ENCODE measurements around the gene DISC1.

Gene DISC1

DNA sequence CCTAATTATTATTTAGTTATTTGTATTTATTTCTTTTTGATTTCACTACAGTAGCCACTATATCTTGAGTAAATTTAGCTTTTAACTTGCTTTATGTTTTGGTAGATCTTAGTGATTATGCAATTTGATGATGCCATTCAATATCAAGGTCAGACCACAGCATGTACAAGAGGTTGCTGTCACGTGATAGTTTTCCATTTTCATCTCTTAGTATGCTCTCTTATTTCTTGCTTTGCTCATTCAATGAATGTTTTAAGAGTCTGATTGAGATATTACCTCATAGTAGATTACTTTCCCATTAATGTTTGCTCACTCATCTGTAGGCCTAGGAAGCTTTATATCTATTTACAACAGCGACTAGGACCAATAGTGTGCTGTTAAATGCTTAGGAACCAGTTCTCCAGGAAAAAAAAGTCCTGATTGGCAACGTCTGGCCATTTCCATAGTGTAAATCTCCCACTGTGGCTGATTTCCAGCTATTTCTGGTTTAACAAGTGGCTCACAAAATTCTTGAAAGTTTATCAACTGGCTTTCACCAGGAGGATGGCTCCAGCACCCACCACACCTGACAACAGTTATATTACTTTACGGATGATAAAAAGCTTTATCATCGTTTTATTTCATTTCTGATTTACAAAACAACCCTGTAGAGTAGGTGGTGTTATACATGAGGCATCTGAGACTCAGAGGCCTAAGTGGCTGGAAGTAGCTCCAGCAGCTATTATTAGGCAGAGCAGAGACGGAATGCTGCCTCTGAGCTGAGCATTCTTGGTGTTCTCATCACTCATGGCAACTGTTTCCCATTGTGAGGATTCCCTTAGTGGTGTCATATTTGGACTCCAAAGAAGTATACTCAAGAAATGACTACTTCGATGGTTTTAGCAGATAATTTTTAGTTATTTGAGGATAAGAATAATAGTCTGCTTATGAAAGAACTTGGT, 235.2 kb downstream of the DISC1 start:
- peak; percentile 5 to 26 (median 25) for DNase-seq

DNA sequence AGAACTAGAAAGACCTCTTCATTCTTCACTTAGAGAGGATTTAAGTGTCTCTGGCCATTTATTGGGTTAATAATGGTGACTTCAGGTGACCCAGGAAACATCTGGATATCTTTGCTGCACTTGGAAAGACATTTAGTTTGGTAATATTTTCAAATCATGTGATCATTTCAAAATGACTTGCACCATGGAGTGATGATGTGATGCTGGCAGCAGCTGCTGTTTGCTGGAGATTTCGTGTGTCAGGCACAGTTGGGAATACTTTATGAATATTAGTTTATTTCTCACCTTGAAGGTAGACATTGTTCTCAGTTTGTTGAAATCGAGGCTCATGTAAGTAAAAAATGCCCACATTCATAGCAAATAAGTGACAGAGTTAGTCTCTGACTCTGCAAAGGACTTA, 236.0 kb downstream of the DISC1 start:
- peak in 1 of 3 donors; percentile 6 for DNase-seq

DNA sequence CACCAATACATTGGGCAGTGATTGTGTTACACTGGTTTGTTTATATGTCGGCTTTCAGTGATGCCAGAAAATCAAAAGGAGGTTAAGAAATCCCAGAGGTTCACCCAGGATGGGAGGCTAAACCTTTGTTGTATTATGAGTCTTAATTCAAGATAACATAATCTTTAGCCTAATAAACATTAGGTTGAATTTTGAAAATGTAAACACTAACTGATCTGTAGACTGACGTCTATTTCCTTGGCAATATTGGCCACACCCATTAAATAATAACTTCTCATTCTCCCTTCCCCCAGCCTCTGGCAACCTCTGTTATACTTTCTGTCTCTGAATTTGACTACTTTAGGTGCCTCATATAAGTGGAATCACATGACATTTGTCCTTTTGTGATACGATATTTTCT, 238.7 kb downstream of the DISC1 start:
- no peak for DNase-seq

DNA sequence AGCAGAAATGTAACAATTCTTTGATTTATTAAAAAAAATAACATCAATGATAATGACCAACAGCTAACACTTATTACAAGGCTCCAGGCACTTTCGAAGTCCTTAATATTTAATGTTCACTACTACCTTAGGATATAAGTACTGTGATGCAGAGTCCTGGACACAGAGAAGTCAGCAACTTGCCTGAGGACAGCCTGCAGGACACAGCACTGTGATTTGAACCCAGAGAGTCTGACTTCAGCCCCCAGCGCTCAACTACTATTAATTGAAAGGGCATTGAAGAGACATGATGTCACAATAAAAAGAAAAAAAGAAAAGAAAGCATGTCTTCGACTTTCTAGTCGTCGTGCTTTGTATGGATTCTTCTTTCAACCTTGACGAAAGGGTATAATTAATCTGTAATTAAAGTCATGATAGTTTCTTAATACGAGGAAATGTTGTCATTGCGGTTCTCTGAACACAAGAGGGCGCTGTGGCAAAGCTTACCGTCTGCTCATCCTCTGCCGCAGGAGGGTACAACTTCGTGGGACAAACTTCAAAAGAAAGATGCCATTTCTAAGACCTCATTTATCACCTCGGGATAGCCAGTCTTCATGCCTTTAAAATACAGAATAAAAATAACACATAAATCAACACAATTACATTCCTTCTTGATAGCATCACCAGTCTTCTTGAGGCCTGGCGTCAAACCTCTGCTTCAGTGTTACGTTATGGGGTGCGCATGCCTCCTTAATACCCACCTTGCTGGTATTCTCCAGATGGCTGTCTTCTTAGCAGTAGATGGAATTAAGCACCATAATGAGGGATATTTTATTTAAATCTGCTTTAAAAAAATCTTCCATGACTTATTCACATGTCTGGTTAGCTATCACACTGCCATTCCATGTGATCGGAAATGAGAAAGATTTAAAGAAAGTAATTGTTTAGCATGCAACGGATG, 240.1 kb downstream of the DISC1 start:
- peak; percentile 67 to 78 (median 74) for DNase-seq

DNA sequence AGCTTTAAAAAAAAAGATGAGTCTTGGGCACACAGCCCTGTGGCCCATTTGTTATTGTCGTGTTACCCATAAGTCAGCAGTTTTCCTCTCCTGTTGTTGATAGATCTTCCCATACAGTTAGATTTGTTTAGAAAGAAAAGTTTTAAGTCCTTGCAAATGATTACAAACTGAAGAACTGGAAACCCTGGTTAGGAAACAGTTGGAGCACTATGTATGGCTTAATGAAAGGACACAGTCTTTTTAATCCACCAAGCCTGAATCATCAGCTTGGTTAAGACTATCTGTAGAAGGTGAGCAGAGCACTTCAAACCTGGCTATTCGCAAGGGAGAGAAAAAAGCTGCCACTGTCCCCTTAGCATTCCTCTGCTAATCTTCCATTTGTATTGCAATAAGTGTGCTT, 241.0 kb downstream of the DISC1 start:
- no peak for DNase-seq

DNA sequence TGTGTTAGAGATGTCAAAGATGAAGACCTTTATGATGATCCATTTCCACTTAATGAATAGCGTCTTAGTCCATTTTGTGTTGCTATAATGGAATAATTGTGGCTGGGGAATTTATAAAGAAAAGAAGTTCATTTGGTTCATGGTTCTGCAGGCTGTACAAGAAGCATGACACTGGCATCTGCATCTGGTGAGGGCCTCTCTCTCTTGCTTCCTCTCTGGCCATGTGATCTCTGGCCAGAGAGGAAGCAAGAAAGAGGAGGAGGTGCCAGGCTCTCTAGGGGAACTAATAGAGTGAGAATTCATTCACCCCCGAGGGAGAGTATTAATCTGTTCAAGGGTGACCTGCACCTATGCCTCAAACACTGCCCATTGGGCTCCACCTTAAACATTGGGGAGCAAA, 242.8 kb downstream of the DISC1 start:
- DNase-seq, result peak; percentile 56 to 65 (median 63)

DNA sequence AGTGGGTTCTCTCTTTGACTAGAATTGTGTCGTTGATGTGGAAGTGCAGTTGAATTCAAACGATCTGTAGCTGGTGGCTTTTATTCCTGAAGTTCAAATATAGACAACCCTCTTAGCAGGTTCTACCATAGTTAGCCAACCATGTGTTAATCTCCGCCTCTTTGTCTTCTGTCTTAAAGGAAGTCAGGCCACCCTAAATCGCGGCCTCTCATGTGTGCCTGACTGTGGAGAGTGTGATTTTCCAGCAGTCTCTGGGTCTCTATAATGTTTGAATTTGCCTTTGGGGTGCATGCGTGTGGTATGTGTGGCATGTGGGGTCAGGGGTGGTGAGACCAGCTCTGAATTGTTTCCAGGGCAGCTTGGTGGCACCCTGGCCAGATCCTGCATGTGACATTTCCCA, 244.9 kb downstream of the DISC1 start:
- DNase-seq, result no peak

DNA sequence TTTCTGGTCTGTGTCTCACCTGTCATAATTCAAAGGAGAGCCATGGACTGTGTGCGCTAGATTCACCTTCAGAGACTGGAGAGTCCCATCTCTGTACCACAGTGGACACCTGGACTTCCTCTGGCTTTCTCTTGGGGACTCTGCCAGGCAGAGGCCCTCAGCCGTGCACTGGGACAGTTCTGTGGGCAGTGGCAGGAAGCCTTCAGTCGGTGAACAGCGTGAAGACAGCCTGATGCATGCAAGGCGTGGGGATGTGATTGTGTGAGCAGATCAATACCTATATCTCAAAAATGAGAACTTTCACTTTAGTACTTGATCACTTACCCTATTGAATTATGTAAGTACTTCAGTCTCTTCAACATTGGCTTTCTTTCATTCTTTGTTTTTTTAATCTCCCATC, 245.3 kb downstream of the DISC1 start:
- DNase-seq, result no peak

DNA sequence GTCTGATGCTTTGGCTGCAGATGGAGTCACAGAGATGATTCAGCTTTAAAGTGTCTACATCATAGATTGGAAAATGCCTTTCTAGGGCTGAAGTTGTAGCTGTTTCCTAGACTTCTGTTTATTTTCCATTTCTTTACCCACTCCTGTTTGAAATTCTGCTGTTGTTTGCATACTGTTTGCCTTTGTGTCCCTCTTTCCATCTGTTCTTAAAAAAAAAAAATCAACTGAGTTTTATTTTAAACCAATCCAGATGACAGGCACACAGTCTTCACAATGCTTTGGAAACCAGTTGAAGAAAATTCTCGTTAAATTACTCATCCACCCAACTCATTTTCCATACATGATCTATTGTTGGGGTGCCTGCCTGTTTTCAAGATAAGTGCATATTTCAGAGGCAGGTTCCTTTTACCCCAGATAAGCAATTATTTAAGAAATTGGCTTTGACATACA, 245.9 kb downstream of the DISC1 start:
- DNase-seq, result no peak

DNA sequence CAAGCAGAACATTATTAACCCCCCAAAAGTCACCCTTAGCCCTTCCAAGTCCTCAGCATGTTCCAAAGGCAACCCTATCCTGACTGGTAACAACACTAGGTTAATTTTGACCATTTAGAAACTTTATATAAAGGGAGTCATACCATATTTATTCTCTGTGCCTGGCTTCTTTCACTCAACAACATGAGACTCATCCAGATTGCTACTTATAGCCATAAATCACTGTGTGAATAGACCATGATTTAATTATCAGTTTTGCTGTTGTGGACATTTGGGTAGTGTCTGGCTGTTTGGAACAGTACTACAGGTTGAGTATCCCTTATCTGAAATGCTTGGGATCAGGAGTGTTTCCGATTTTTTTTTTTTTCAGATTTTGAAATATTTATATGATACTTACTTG, 252.1 kb downstream of the DISC1 start:
- DNase-seq, result no peak

DNA sequence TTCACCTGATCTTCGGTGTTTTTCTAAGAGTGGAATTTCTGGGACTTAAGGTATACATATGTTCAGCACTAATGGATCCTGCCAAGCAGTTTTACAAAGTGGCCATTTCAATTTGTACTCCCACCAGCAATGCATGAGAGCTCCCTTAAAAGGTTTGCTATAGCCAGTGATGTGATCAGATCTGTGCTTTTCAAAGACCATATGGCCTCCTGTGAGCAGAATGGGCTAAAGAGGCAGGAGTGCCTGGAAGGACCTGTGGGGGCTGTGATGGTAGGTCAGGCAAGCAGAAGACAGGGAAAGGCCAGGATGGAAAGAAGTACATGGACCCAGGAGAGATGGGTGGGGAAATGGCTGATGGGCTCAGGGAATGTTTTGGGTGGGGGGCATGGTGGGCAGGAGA, 252.7 kb downstream of the DISC1 start:
- DNase-seq, result no peak

DNA sequence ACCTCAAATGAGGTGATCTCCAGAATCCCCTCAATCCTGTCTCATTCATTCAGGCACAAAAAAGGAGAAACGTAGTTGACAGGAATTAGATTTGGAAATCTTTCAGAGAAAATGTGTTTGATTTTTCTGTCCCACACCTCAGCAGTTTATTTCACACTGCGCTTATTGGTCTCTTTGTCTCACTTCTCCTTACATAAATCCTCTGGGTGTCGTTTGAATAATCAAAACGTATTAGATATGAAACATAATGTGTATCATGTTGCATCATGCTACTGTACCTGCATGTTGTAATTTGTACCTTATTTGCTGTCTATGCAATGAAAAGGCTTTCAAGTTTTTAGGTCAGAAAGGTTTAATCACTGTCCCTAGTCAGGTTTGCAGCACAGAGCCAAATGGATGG, 255.7 kb downstream of the DISC1 start:
- no peak for DNase-seq

DNA sequence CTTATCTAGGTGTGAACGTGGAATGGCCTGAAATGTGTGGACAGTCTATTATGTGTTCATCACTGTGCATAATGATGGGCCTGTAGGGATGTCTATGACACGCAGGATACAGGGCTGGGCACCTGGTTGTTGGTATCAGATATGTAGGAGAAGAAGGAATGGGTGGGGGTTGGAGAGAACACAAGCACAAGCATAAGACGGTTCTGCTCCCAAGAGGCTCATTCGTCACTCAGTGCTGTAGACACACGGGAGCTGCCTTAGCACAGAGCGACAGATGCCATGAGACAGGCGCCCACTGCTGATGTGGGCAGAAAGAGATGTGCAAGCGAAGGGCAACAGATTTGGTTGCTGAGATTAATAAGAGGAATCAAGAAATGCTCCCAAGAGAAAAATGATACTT, 256.2 kb downstream of the DISC1 start:
- DNase-seq, result no peak

DNA sequence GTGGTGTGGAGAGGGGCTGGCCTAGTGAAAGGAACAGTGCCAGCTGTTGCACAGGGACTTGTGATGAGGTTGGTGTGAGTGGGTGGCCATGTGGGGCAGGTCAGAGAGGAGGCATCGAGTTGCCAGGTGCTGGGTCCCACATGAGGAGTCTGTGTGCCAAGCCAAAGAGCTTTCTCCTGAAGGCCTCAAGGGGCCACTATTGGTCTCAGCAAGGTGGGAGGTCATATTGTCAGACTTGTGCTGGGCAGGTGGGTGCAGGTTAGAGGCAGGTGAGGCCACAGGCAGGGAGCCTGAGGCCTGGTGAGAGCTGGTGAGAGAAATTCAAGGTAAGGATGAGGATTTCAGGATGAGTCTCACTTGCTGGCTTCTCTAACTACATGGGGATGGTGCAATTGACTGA, 256.8 kb downstream of the DISC1 start:
- no peak for DNase-seq

DNA sequence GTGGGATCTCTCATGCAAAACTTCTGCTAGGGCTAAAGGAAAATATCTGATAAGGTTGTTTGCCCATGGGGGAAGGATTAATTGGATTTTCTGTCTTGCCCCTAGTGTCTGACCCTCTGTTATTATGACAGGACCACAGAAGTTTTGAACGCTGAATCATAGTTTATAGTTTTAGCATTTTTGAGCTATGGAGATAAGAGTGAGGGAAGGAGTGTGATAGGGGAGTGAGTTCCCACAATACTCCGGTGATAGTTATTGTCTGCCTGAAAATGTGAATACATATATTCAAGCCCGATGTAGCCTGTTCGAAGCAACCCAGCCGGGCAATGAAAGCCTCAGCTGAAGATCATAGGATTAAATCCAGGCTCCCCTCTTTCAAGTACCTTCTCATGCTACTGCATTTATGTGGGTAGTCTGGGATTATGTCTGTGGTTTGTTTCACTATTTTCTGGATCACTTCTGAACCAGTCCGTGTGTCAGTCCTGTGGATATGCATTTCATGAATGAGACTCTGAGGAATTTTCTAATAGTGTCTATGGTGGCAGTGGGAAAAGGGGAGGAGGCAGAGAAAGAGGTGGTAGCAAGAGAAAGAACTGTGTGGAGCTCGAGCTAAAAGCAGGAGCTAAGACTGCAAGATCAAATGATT, 258.7 kb downstream of the DISC1 start:
- no peak for DNase-seq

DNA sequence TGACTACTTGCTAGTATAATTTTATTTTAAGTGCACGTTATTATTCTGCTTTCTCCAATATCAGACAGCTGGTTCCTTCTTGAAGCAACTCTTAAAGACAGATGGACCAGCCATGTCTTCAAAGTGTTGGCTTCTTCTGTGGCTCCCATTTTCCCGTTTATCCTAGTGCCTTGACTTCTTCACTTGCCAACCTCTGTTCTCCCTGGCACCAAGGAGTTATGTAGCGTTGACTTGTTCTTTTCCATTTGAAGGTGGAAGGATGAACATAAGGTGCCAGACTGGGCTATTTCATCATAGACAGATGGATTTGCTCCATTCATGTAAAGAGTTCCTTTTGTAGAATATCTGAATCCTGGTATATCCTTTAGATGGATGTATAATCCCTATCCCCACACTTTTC, 260.6 kb downstream of the DISC1 start:
- DNase-seq, result no peak

DNA sequence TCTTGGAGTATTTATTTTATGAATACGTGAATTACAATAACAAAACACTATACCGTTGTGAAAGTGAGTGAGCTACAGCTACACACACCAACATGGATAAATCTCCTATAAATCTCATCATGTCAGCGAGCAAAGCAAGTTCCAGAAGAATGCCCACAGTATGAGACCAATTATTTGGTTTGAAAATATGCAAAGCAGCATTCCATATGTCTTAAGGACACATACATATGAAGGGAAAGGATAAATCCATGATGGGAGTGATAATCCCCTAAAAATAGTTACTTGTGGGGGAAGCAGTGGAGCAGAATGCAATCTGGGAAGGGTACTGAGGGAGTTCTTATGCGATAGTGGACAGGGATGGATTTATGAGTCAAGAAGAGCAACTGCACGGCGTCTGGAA, 261.3 kb downstream of the DISC1 start:
- DNase-seq, result no peak

DNA sequence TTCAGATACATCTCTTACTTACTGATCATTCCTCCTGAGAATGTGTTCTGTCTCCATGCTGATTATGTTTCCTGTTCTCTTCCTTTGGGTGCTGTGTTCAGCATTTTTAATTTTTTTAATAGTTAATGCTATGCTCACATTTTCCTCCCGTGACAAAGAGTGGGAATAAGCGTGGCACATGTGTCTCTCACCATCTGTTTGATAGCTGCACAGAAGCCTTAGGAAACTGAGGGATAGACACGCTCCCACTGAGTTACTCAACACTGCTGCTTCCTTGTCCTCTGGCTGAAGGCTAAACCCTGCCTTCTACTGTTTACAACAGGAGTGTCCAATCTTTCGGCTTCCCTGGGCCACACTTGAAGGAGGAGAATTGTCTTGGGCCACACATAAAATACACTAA, 264.2 kb downstream of the DISC1 start:
- no peak for DNase-seq

DNA sequence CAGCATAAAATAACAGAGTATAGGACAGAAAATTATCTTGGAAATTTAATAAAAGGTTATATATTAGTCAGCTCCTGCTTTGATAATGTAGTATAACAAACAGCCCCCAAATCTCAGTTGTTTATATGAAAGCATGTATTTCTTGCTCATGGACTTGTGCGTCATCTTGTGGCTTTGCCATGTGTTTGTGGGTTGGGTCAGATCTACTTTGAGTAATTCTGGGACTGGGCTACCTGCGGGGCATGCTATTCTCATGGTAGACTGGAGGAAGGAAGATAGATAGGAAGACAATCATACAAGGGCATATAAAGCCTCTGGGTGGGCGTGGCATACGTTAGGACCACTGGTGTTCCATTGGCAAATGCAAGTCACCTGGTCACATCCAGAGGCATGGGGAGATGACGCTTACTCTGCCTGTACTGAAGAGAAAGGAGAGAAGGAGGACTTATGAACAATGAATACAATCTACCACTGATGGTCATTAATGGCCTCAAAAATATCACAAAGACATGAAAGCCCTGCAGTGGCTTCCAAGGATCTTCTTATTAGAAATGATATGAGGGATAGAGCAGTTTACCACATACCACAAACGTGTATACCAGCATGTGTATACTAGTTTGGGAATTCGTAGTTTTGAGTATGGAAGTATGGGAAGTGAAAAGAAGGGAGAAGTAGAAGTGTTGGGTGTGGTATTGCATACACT, 267.0 kb downstream of the DISC1 start:
- no peak for DNase-seq

DNA sequence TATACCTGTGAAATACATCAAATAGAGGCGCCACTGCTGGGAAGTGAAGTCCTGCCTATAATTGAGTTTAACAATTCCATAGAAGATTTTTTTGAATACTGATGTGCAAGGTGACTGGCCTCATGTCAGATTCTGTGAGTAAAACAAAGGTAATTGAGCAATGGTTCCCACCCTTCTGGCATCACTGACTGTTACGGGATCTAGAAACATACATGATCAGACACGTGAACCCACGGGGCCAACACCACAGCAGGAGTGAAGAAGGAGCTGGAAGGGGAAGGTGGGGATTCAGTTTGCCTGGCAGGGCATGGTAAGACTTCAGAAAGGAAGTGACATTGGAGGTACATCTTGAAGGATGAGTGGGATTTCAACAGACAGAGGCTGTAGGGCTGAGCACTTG, 270.2 kb downstream of the DISC1 start:
- DNase-seq, result no peak

DNA sequence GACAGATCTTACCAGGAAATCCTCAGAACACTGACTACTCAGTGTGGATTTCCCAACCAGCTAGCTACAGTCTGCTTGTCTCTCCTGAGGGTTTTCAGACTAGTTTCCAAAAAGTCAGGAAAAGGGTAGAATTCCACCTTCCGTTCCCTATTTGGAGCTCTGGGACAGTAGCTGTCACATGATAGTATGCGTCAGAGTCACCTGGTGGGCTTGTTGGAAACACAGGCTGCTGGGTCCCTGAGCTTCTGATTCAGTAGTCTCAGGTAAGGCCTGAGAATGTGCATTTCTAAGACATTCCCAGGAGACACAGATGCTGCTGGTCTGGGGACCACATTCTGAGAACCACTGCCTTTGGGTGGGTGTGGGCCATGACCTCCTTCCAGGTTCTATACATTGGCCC, 272.5 kb downstream of the DISC1 start:
- no peak for DNase-seq

DNA sequence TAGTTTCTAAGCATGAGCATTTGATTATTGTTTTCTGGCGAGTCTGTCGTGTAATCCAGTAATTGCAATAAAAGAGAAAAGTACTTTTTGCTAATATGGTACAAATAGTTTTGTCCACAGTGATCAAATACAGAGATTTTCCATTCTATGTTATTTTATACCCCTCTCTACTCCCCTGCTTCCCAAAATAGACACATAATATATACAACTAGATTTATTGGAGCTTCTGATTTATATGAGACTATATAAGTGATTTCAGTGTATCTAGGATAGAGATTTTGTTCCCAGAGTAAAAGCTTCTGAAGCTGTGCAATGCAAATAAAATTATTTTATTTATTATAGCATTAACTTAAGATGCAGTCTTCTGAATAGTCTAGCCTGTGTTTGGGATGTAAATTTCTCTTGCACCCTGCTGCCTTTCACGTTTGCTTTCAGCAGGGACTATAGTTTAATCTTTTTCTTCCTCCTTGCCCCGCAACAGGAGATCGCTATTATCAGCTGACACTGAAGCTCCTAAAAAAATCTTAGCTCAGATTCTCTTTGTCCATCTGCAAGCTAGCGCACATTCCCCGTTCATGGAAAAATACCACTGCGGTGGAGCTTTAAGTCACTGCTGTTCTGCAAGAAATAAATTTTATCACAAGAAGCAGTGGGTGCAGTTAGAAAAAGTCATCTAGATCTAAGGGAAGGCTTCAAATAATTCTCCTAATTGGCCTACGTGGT, 273.3 kb downstream of the DISC1 start:
- DNase-seq, result no peak
